C4-2B (cell line): ENCODE results near the gene ANTXR2.

ENCODE experiments used
- CTCF ChIP-seq: fragments of 450-650 bp; conservative IDR thresholded peaks from 2 replicates; pipeline ENCODE4 v1.5.1; 2017; ENCODE audit warnings: mild to moderate bottlenecking
- ZFX ChIP-seq: fragments of 450-650 bp; IDR thresholded peaks from 2 replicates; pipeline ENCODE4 v1.6.1; 2017

GRCh38 chr4:79913581-79913980, 159.4 kb downstream of the ANTXR2 start:
- no peak for TF ChIP-seq CTCF
- TF ChIP-seq ZFX: no peak
